Kidney epithelial cell (primary cell): ENCODE data around the gene RIPOR3. TPM values are rescaled to one million over a fixed set of nuclear protein-coding genes. Genes with fewer than 3 reads are reported as not detected.
A peak's percentile ranks its signal among the peaks of the same experiment; 100 is the strongest.
"Not testable (repeated sequence)": the region's sequence is repeated elsewhere in the genome, so short reads cannot be mapped to it uniquely, and the experiment has no call there.

ENCODE experiments used
- DNase-seq: peaks from one replicate; pipeline ENCODE4 v3.0.0-alpha.2; 2010; ENCODE audit warnings: low read depth
- H3K27me3 ChIP-seq: 2 replicates; pipeline ENCODE4 v1.6.0; 2011; ENCODE audit warnings: low read length; ENCODE audit not compliant: control insufficient read depth, insufficient read depth
- H3K36me3 ChIP-seq: 2 replicates; pipeline ENCODE4 v1.5.1; 2011; ENCODE audit warnings: low read length; ENCODE audit not compliant: control insufficient read depth, insufficient read depth
- H3K4me3 ChIP-seq: 2 replicates; pipeline ENCODE4 v1.5.1; 2011; ENCODE audit warnings: low read depth, mild to moderate bottlenecking, control low read depth, low read length
- total RNA-seq: library from RNA; depleted of rRNA; stranded (reverse); fragments of >200 nt; gene quantifications from 2 replicates; pipeline ENCODE4 v1.2.3, GENCODE V29; 2015
- TF ChIP-seq, protein P1 (sequence below): IDR thresholded peaks from 2 replicates; pipeline ENCODE4 v1.5.1; 2011; ENCODE audit warnings: mild to moderate bottlenecking, moderate library complexity, low read length, control low read depth, inconsistent platforms; ENCODE audit not compliant: insufficient read depth, poor library complexity, severe bottlenecking

RIPOR3 gene
- total RNA-seq, 1 donor from 2014 or later: 0.08 TPM

DNA sequence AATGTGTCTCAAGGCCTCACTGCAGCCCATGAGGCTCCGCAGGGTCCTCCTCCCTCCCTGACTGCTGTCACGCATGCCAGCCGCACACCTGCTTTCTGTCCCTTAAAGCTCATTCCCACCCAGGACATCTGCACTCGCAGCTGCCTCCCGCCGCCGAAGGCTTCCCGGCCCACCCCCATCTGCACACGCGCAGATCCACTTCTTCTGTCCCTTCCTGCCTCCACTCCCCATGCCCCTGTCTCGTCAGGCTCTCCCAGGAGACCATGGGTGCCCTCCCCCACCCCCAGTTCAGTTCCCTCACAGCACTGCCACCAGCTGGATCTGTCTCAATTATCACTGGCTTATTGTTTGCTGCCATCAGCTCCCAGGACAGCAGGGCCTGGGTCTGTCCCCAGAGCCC, 63.0 kb downstream of the RIPOR3 start:
- DNase-seq: no peak
- Histone ChIP-seq H3K36me3 (no peaks in the 10 kb centered on the region), H3K27me3 (no peaks in the 10 kb centered on the region), H3K4me3 (no peak overlapping the region)
- TF ChIP-seq, protein P1, sequence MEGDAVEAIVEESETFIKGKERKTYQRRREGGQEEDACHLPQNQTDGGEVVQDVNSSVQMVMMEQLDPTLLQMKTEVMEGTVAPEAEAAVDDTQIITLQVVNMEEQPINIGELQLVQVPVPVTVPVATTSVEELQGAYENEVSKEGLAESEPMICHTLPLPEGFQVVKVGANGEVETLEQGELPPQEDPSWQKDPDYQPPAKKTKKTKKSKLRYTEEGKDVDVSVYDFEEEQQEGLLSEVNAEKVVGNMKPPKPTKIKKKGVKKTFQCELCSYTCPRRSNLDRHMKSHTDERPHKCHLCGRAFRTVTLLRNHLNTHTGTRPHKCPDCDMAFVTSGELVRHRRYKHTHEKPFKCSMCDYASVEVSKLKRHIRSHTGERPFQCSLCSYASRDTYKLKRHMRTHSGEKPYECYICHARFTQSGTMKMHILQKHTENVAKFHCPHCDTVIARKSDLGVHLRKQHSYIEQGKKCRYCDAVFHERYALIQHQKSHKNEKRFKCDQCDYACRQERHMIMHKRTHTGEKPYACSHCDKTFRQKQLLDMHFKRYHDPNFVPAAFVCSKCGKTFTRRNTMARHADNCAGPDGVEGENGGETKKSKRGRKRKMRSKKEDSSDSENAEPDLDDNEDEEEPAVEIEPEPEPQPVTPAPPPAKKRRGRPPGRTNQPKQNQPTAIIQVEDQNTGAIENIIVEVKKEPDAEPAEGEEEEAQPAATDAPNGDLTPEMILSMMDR: no peak

DNA sequence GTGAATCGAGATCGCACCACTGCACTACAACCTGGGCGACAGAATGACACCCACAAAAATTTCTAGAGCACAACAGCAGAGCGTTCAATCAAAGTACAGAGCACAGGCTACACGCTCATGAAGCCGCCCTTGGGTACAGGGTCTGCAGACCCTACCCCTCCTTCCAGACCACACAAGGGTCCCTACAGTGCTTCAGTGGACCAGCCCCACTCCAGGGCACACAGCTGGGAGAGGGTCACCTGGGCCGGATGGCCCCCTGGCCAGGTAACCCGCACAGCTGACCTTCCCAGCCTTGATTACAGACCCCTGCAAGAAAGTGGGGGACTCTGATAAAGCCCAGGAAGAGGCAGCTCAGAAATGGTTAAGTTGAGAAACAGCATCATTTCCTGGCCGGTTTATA, 63.6 kb downstream of the RIPOR3 start:
- no peaks in the 10 kb centered on the region for H3K36me3 ChIP-seq
- H3K27me3 ChIP-seq: no peaks in the 10 kb centered on the region
- TF ChIP-seq, protein P1: no peak
- no peak overlapping the region for H3K4me3 ChIP-seq
- no peak for DNase-seq

DNA sequence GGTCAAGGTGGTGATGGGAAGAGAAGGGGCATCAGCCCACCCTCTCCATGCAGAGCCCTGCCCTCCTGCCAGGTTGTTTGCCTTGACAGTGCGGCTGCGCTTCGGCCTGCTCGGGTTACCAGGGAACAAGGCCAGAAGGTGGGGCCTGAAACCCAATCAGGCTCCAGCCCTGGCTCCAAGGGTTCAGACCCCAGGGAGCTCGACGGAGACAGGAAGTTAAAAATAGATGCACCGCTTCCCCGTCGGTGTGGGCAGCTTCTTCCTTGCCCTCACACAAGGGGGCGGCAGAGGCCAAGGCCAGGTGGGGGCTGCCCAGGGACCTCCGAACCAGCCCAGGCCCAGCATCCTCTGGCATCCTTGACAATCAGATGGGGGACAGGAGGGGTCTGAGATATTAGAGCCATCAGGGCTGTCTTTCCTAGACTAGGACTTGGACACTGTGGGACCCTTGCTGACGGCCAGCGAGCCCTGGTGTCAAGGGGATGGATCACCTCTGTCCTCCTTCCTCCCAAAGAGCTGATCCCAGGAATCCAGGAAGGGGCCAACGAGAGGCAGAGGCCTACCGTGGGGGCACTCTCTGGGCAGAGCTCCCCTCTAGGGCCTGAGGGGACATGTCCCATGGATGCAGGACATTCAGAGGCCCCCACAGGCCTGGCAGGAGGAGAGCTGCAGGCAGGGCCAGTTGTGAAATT, 65.2 kb downstream of the RIPOR3 start:
- TF ChIP-seq, protein P1: peak; percentile 72
- DNase-seq: no peak
- no peak overlapping the region for H3K4me3 ChIP-seq
- H3K27me3 ChIP-seq: no peaks in the 10 kb centered on the region
- H3K36me3 ChIP-seq: no peaks in the 10 kb centered on the region

DNA sequence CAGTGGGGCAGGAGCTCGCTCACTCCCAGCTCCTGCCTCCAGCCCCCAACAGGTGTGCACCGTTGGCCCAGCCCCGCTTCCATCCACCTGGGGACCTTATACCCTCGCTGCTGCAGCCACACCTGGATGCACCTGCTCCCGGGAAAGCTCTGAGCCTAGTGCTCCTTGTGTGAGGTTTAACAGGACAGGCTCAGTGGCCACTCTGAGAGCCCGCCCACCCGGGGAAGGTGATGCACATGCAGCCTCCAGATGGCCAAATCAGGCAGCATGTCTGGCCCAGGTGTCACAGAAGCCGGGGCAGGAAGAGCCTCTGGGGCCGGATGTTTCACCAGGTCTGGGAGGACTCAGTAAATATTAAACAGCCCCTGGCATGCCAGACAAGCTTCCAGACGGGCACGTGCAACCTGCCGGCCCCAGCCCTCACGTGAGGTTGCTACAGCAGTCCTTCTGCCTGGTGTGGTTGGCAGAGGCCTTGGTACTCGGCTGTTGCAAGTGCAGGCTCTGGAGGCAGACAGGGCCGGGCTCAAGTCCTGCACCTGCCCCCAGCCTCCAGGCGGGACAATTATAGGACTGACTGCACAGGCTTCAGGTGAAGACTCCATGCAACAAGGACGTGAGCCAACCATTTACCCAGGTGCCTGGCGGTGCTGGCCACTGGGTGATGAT, 66.9 kb downstream of the RIPOR3 start:
- peak; percentile 55 for DNase-seq
- Histone ChIP-seq H3K36me3 (no peaks in the 10 kb centered on the region), H3K4me3 (no peak overlapping the region), H3K27me3 (no peaks in the 10 kb centered on the region)
- TF ChIP-seq, protein P1: no peak

DNA sequence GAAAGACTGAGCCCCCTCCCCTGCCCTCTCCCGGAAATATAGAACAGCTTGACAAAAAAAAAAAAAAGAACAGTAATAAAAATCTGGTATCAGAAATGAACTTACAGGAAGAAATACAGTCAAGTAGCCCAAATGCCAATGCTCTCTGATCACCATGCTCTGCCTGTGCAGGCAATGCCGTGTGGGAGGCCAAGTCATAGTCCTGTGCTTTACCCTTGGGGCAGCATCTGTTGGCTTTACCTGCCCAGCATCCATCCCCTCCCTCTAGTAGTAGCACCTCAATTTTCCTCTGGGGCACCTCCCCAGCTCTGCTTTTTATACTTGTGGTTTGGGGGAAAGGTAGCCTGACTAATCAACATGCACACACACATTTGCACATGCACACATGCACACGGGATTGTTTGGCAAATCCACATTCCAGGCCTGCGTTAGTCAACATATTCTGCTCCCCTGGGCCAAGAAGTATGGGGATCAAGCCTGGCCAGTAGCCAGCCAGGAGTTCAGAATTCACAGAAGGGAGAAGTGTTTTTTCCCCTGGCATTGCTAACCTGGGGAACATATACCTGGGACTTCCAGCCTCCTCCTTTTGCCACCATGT, 70.2 kb downstream of the RIPOR3 start:
- TF ChIP-seq, protein P1: no peak
- Histone ChIP-seq H3K36me3 (no peaks in the 10 kb centered on the region), H3K27me3 (no peaks in the 10 kb centered on the region), H3K4me3 (no peak overlapping the region)
- no peak for DNase-seq

DNA sequence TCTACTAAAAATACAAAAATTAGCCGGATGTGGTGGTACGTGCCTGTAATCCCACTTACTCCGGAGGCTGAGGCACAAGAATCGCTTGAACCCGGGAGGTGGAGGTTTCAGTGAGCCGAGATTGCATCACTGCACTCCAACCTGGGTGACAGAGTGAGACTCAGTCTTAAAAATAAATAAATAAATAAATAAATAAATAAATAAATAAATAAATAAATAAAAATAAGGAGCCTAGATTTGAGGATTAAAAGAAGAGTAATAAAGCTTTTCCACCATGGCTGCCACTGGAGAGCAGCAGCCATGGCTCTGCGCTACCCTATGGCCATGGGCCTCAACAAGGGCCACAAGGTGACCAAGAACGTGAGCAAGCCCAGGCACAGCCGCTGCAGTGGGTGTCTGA, 70.9 kb downstream of the RIPOR3 start:
- not testable (repeated sequence) for H3K27me3 ChIP-seq, DNase-seq, H3K4me3 ChIP-seq, H3K36me3 ChIP-seq
